Neural progenitor cell (in vitro differentiated cells): ENCODE data around the gene SLX9.

Experiments
- CTCF ChIP-seq: fragments of 200-600 bp; sonication (generic); IDR thresholded peaks from 2 replicates; pipeline ENCODE4 v1.5.1; 2017; ENCODE audit warnings: antibody characterized with exemption, mild to moderate bottlenecking
- EZH2 ChIP-seq: fragments of 200-600 bp; sonication (generic); IDR thresholded peaks from 2 replicates; pipeline ENCODE4 v1.6.1; 2017; ENCODE audit warnings: antibody characterized with exemption, mild to moderate bottlenecking, moderate library complexity

- TF ChIP-seq CTCF, result no peak
- TF ChIP-seq EZH2, result no peak
These were observed 31.6 kb upstream of the SLX9 start for GRCh38 chr21:44907966-44908895.
